Upper lobe of right lung (tissue), 1 donor: ENCODE data around the gene MRGPRX2. TPM values are rescaled to one million over a fixed set of nuclear protein-coding genes. Genes with fewer than 3 reads are reported as not detected.

ENCODE experiments used
- ATAC-seq: fragments of 200-7000 bp; cut with Tn5 transposase; one replicate; pipeline ENCODE4 v1.9.1; 2020; ENCODE audit warnings: mild to moderate bottlenecking, moderate library complexity
- DNase-seq: peaks from one replicate; pipeline ENCODE4 v3.0.0-alpha.2; 2020
- H3K27ac ChIP-seq: fragments of 200-600 bp; one replicate; pipeline ENCODE4 v1.8.0; 2022
- H3K27me3 ChIP-seq: fragments of 200-600 bp; one replicate; pipeline ENCODE4 v1.8.0; 2022; ENCODE audit warnings: mild to moderate bottlenecking
- H3K36me3 ChIP-seq: fragments of 200-600 bp; one replicate; pipeline ENCODE4 v1.8.0; 2022
- H3K4me1 ChIP-seq: fragments of 200-600 bp; one replicate; pipeline ENCODE4 v1.8.0; 2022
- H3K4me3 ChIP-seq: fragments of 200-600 bp; one replicate; pipeline ENCODE4 v1.8.0; 2022; ENCODE audit warnings: mild to moderate bottlenecking
- H3K9me3 ChIP-seq: fragments of 200-600 bp; one replicate; pipeline ENCODE4 v1.8.0; 2022
- CTCF ChIP-seq: fragments of 200-600 bp; IDR thresholded peaks from one replicate; pipeline ENCODE4 v1.8.0; 2022; ENCODE audit warnings: antibody characterized with exemption
- intact Hi-C: fragments of 100-400 bp; cut with DNase I; formaldehyde crosslinking; loops from one replicate; pipeline ENCODE4 v1.11.0; 2022
- total RNA-seq: library from RNA; stranded (reverse); fragmentation: NEBNext Ultra II Directional; extraction: Animal tissue kit (Norgen Biotek cat#: 25700); gene quantifications from one replicate; pipeline ENCODE4 v1.2.1, GENCODE V29; 2021
- donor health status: DM: no; HTN: yes; CAD: no; lungs with severe emphysema.

Gene MRGPRX2
- total RNA-seq, 1 donor from 2014 or later: not detected

- H3K27ac ChIP-seq: no peak overlapping the region
- no peaks in the 10 kb centered on the region for H3K9me3 ChIP-seq
- TF ChIP-seq CTCF: no peak
- no peaks in the 10 kb centered on the region for H3K4me1 ChIP-seq
- intact Hi-C loops: no loop called here
- no peak for ATAC-seq
- H3K27me3 ChIP-seq: no peaks in the 10 kb centered on the region
- DNase-seq: no peak
- no peaks in the 10 kb centered on the region for H3K36me3 ChIP-seq
- H3K4me3 ChIP-seq: no peak overlapping the region
Observed at GRCh38 chr11:19055905-19056304, 4.6 kb downstream of the MRGPRX2 start.

- DNase-seq (no peak), ATAC-seq (no peak)
- Histone ChIP-seq H3K36me3 (no peaks in the 10 kb centered on the region), H3K9me3 (no peaks in the 10 kb centered on the region), H3K27ac (no peak overlapping the region), H3K4me3 (no peak overlapping the region), H3K27me3 (no peaks in the 10 kb centered on the region), H3K4me1 (no peaks in the 10 kb centered on the region)
- no peak for TF ChIP-seq CTCF
- intact Hi-C loops: no loop called here
Observed at GRCh38 chr11:19055016-19055415, 5.5 kb downstream of the MRGPRX2 start.

- Histone ChIP-seq H3K4me3 (no peak overlapping the region), H3K27ac (no peak overlapping the region), H3K27me3 (no peaks in the 10 kb centered on the region), H3K36me3 (no peaks in the 10 kb centered on the region), H3K4me1 (no peaks in the 10 kb centered on the region), H3K9me3 (no peaks in the 10 kb centered on the region)
- no peak for TF ChIP-seq CTCF
- ATAC-seq: no peak
- DNase-seq: no peak
- intact Hi-C loops: no loop called here
Observed at GRCh38 chr11:19053909-19054308, 6.6 kb downstream of the MRGPRX2 start.

- no peak for TF ChIP-seq CTCF
- no peak for ATAC-seq
- intact Hi-C loops: no loop called here
Observed at GRCh38 chr11:19050281-19050680, 10.2 kb downstream of the MRGPRX2 start.

GRCh38 chr11:19049351-19049750 is 11.2 kb downstream of the MRGPRX2 start:
- ATAC-seq (no peak), DNase-seq (no peak)
- intact Hi-C loops: no loop called here
- no peaks in the 10 kb centered on the region for H3K36me3 ChIP-seq
- no peaks in the 10 kb centered on the region for H3K4me1 ChIP-seq
- H3K27me3 ChIP-seq: no peaks in the 10 kb centered on the region
- TF ChIP-seq CTCF: no peak
- no peak overlapping the region for H3K4me3 ChIP-seq
- H3K9me3 ChIP-seq: no peaks in the 10 kb centered on the region
- no peak overlapping the region for H3K27ac ChIP-seq

More at GRCh38 chr11:19050281-19050680, 10.2 kb downstream of the MRGPRX2 start:
- Histone ChIP-seq H3K4me1 (no peaks in the 10 kb centered on the region), H3K27me3 (no peaks in the 10 kb centered on the region), H3K4me3 (no peak overlapping the region), H3K36me3 (no peaks in the 10 kb centered on the region), H3K27ac (no peak overlapping the region), H3K9me3 (no peaks in the 10 kb centered on the region)
- no peak for DNase-seq

GRCh38 chr11:19040051-19040450 is 20.5 kb downstream of the MRGPRX2 start:
- ATAC-seq (no peak), DNase-seq (no peak)
- Histone ChIP-seq H3K4me1 (no peaks in the 10 kb centered on the region), H3K27me3 (no peaks in the 10 kb centered on the region), H3K36me3 (no peaks in the 10 kb centered on the region), H3K4me3 (no peak overlapping the region), H3K9me3 (no peaks in the 10 kb centered on the region), H3K27ac (no peak overlapping the region)
- intact Hi-C loops: no loop called here
- no peak for TF ChIP-seq CTCF
